ENCODE data around the gene S100G. TPM values are rescaled to one million over a fixed set of nuclear protein-coding genes. Genes with fewer than 3 reads are reported as not detected.

Gene S100G
- polyA plus RNA-seq, 1 donor from 2014 or later, result not detected

Other genes with a start within 250 kb of the S100G start
- 4.5 TPM for gene CTPS2, start 62.5 kb downstream of the S100G start, polyA plus RNA-seq
- 19.8 TPM for gene SYAP1, start 69.5 kb downstream of the S100G start, polyA plus RNA-seq
- 17.1 TPM for gene TXLNG, start 136.3 kb downstream of the S100G start, polyA plus RNA-seq
- 170 TPM for gene RBBP7, start 220.2 kb downstream of the S100G start, polyA plus RNA-seq

Data from IgD-negative memory B cell (primary cell).